H1 (cell line): ENCODE data around the gene HP1BP3. TPM values are rescaled to one million over a fixed set of nuclear protein-coding genes. Genes with fewer than 3 reads are reported as not detected.

Experiments
- CTCF ChIA-PET: fragments of 300-600 bp; sonication (Branson Sonifier 250); formaldehyde crosslinking; loops from one replicate; lab custom pipeline; 2021; ENCODE audit not compliant: partially characterized antibody; lab: Charles Lee
- POLR2A ChIA-PET: fragments of 300-600 bp; sonication (Branson Sonifier 250); formaldehyde crosslinking; loops from one replicate; lab custom pipeline; 2021; ENCODE audit warnings: inconsistent platforms; ENCODE audit not compliant: partially characterized antibody; lab: Charles Lee
- DNase-seq, 2 experiments: peaks; one replicate each; pipeline versions ENCODE4 v3.0.0 to v3.0.0-alpha.2; 2010 to 2022; ENCODE audit warnings: low spot score in 2 of 2, low read depth in 1 of 2, mixed read lengths in 1 of 2
- FAIRE-seq: peaks from 2 replicates; lab custom pipeline; 2011; peaks lifted over from hg19 to GRCh38; lab: Jason Lieb, UNC
- H2AFZ ChIP-seq: 2 replicates; pipeline ENCODE4 v1.8.1; 2012; ENCODE audit warnings: low read length, inconsistent platforms
- H2AK5ac ChIP-seq: 2 replicates; pipeline ENCODE4 v1.6.1; 2013; ENCODE audit warnings: low read depth, low read length
- H2BK120ac ChIP-seq: replicated peaks from 2 replicates; pipeline ENCODE3; 2013; ENCODE audit warnings: low read depth, low read length, inconsistent platforms
- H2BK12ac ChIP-seq: 2 replicates; pipeline ENCODE4 v1.6.1; 2013; ENCODE audit warnings: low read depth, low read length
- H2BK15ac ChIP-seq: 2 replicates; pipeline ENCODE4 v1.6.1; 2013; ENCODE audit warnings: low read length
- H2BK20ac ChIP-seq: 2 replicates; pipeline ENCODE4 v1.6.1; 2013; ENCODE audit warnings: low read length
- H2BK5ac ChIP-seq: 2 replicates; pipeline ENCODE4 v1.6.1; 2013; ENCODE audit warnings: low read depth, low read length
- H3K14ac ChIP-seq: 2 replicates; pipeline ENCODE4 v1.6.1; 2013; ENCODE audit warnings: inconsistent platforms; ENCODE audit not compliant: insufficient read length
- H3K18ac ChIP-seq: 2 replicates; pipeline ENCODE4 v1.6.1; 2013; ENCODE audit warnings: low read length; ENCODE audit errors: extremely low read depth
- H3K23ac ChIP-seq: 2 replicates; pipeline ENCODE4 v1.6.1; 2013; ENCODE audit warnings: inconsistent platforms; ENCODE audit not compliant: insufficient read length
- H3K23me2 ChIP-seq: 2 replicates; pipeline ENCODE4 v1.6.1; 2013; ENCODE audit warnings: low read depth, low read length
- H3K27ac ChIP-seq: 2 replicates; pipeline ENCODE4 v1.6.1; 2011; ENCODE audit warnings: low read depth, low read length, inconsistent platforms
- H3K27me3 ChIP-seq, 4 experiments: replicated peaks in 1 of 4; 1 replicate in 1 of 4; 2 replicates in 3 of 4; pipeline versions ENCODE4 v1.6.1 to v1.8.1; 2011 to 2013; ENCODE audit warnings: low read length in 3 of 4, mild to moderate bottlenecking in 3 of 4, inconsistent platforms in 2 of 4, mixed read lengths in 2 of 4, moderate library complexity in 1 of 4; ENCODE audit not compliant: control insufficient read depth in 3 of 4, insufficient read depth in 3 of 4; ENCODE audit errors: extremely low read depth in 1 of 4
- H3K36me3 ChIP-seq, 4 experiments: 2 replicates each; pipeline versions ENCODE4 v1.6.1 to v1.8.1; 2011 to 2013; ENCODE audit warnings: mild to moderate bottlenecking in 4 of 4, low read length in 3 of 4, moderate library complexity in 2 of 4, control low read depth in 1 of 4, inconsistent platforms in 1 of 4; ENCODE audit not compliant: insufficient read depth in 4 of 4, control insufficient read depth in 2 of 4
- H3K4ac ChIP-seq: replicated peaks from 2 replicates; pipeline ENCODE3; 2013; ENCODE audit warnings: low read length, low read depth, mixed read lengths, inconsistent platforms; ENCODE audit not compliant: insufficient read length
- H3K4me1 ChIP-seq, 4 experiments: replicated peaks in 1 of 4; 1 replicate in 1 of 4; 2 replicates in 3 of 4; pipeline versions ENCODE4 v1.6.1 to v1.8.1; 2011 to 2013; ENCODE audit warnings: low read length in 3 of 4, inconsistent platforms in 2 of 4, mixed read lengths in 1 of 4; ENCODE audit not compliant: insufficient read depth in 4 of 4, control insufficient read depth in 3 of 4
- H3K4me2 ChIP-seq, 2 experiments: 2 replicates each; pipeline versions ENCODE4 v1.6.1 to v1.8.1; 2011 to 2013; ENCODE audit warnings: low read depth in 2 of 2, low read length in 2 of 2, control low read depth in 1 of 2, inconsistent platforms in 1 of 2, mild to moderate bottlenecking in 1 of 2; ENCODE audit not compliant: insufficient read depth in 1 of 2
- H3K4me3 ChIP-seq, 4 experiments: fragments of 200-600, 300-600 bp in 1 of 4; sonication (generic), shearing (Covaris generic), sonication (Bioruptor Twin) in 1 of 4; 2 replicates each; pipeline versions ENCODE4 v1.5.1 to v1.8.1; 2011 to 2016; ENCODE audit warnings: low read length in 4 of 4, low read depth in 3 of 4, control low read depth in 2 of 4, inconsistent platforms in 2 of 4, mild to moderate bottlenecking in 2 of 4, mixed read lengths in 1 of 4, moderate library complexity in 1 of 4; ENCODE audit not compliant: insufficient read depth in 2 of 4; ENCODE audit errors: extremely low read depth in 1 of 4
- H3K56ac ChIP-seq: replicated peaks from 2 replicates; pipeline ENCODE3; 2013; ENCODE audit warnings: low read depth, mild to moderate bottlenecking, mixed read lengths, low read length, inconsistent platforms; ENCODE audit not compliant: insufficient read length
- H3K79me1 ChIP-seq: 2 replicates; pipeline ENCODE4 v1.6.1; 2013; ENCODE audit warnings: low read depth, low read length, control low read depth
- H3K79me2 ChIP-seq, 2 experiments: 2 replicates each; pipeline versions ENCODE4 v1.6.1 to v1.8.1; 2012 to 2013; ENCODE audit warnings: low read length in 2 of 2, mild to moderate bottlenecking in 2 of 2, inconsistent platforms in 1 of 2; ENCODE audit not compliant: insufficient read depth in 2 of 2, control insufficient read depth in 1 of 2
- H3K9ac ChIP-seq, 4 experiments: replicated peaks in 1 of 4; 1 replicate in 1 of 4; 2 replicates in 3 of 4; pipeline versions ENCODE4 v1.6.1 to v1.8.1; 2011 to 2013; ENCODE audit warnings: low read depth in 3 of 4, low read length in 3 of 4, control low read depth in 2 of 4, mild to moderate bottlenecking in 2 of 4, moderate library complexity in 2 of 4, inconsistent platforms in 1 of 4; ENCODE audit errors: extremely low read depth in 1 of 4
- H3K9me3 ChIP-seq, 2 experiments: 2 replicates each; pipeline versions ENCODE4 v1.6.1 to v1.8.1; 2012 to 2013; ENCODE audit warnings: mild to moderate bottlenecking in 2 of 2, moderate library complexity in 2 of 2, control low read depth in 1 of 2, inconsistent platforms in 1 of 2, low read depth in 1 of 2, low read length in 1 of 2, mixed read lengths in 1 of 2; ENCODE audit not compliant: insufficient read depth in 2 of 2
- H4K20me1 ChIP-seq, 2 experiments: replicated peaks in 1 of 2; 2 replicates each; pipeline versions ENCODE3 to v1.8.1; 2011 to 2013; ENCODE audit warnings: inconsistent platforms in 2 of 2, low read length in 2 of 2, mild to moderate bottlenecking in 1 of 2; ENCODE audit not compliant: insufficient read depth in 2 of 2, control insufficient read depth in 1 of 2
- H4K5ac ChIP-seq: 2 replicates; pipeline ENCODE4 v1.6.1; 2013; ENCODE audit warnings: low read length, low read depth, mixed read lengths, inconsistent platforms; ENCODE audit not compliant: insufficient read length
- H4K8ac ChIP-seq: 2 replicates; pipeline ENCODE4 v1.8.0; 2013; ENCODE audit warnings: mild to moderate bottlenecking, moderate library complexity, low read length, inconsistent platforms; ENCODE audit not compliant: insufficient read depth; ENCODE audit errors: extremely low read depth
- H4K91ac ChIP-seq: replicated peaks from 2 replicates; pipeline ENCODE3; 2013; ENCODE audit warnings: low read length, mixed read lengths, inconsistent platforms; ENCODE audit not compliant: insufficient read length
- BCL11A ChIP-seq, 2 experiments: IDR thresholded peaks; one replicate each; pipeline ENCODE4 v1.6.1; 2011; ENCODE audit warnings: low read depth in 2 of 2, low read length in 2 of 2, mild to moderate bottlenecking in 2 of 2
- CHD2 ChIP-seq: IDR thresholded peaks from 2 replicates; pipeline ENCODE4 v1.6.1; 2012; ENCODE audit warnings: low read length, improper control_type of control experiment
- HDAC2 ChIP-seq, 2 experiments: fragments of 300-600 bp in 1 of 2; sonication (generic) in 1 of 2; IDR thresholded peaks; 2 replicates each; pipeline ENCODE4 v1.6.1; 2011 to 2012; ENCODE audit warnings: low read depth in 2 of 2, low read length in 2 of 2, mild to moderate bottlenecking in 2 of 2, moderate library complexity in 2 of 2, borderline replicate concordance in 1 of 2, inconsistent platforms in 1 of 2
- PHF8 ChIP-seq: fragments of 200-600 bp; sonication (generic); conservative IDR thresholded peaks from 2 replicates; pipeline ENCODE4 v1.7.1; 2012; ENCODE audit warnings: low read depth, mild to moderate bottlenecking, inconsistent platforms, low read length, moderate library complexity
- POLR2A ChIP-seq, 2 experiments: IDR thresholded peaks; 1 replicate in 1 of 2; 2 replicates in 1 of 2; pipeline ENCODE4 v1.6.1; 2011; ENCODE audit warnings: low read depth in 2 of 2, low read length in 2 of 2, mild to moderate bottlenecking in 2 of 2; ENCODE audit errors: control extremely low read depth in 1 of 2
- POLR2AphosphoS5 ChIP-seq: IDR thresholded peaks from 2 replicates; pipeline ENCODE4 v1.6.1; 2011; ENCODE audit warnings: low read depth, low read length
- POU5F1 ChIP-seq: IDR thresholded peaks from 2 replicates; pipeline ENCODE4 v1.6.1; 2011; ENCODE audit warnings: low read depth, mild to moderate bottlenecking, low read length, moderate library complexity
- RFX5 ChIP-seq: IDR thresholded peaks from 2 replicates; pipeline ENCODE4 v1.6.1; 2011; ENCODE audit warnings: low read depth, low read length, improper control_type of control experiment, borderline replicate concordance
- RXRA ChIP-seq: IDR thresholded peaks from 2 replicates; pipeline ENCODE4 v1.6.1; 2011; ENCODE audit warnings: low read depth, mild to moderate bottlenecking, low read length, moderate library complexity; ENCODE audit not compliant: insufficient read depth
- SAP30 ChIP-seq: fragments of 300-600 bp; sonication (generic); IDR thresholded peaks from 2 replicates; pipeline ENCODE4 v1.7.1; 2012; ENCODE audit warnings: low read length, moderate library complexity, mild to moderate bottlenecking, inconsistent platforms; ENCODE audit not compliant: insufficient read depth, insufficient replicate concordance
- SP1 ChIP-seq: IDR thresholded peaks from 2 replicates; pipeline ENCODE4 v1.6.1; 2011; ENCODE audit warnings: low read depth, low read length
- SP2 ChIP-seq: IDR thresholded peaks from 2 replicates; pipeline ENCODE4 v1.6.1; 2012; ENCODE audit warnings: mild to moderate bottlenecking, low read length, inconsistent platforms
- TBP ChIP-seq: IDR thresholded peaks from 2 replicates; pipeline ENCODE4 v1.6.1; 2011; ENCODE audit warnings: low read depth, low read length, improper control_type of control experiment
- ZNF274 ChIP-seq: IDR thresholded peaks from 2 replicates; pipeline ENCODE4 v1.7.0; 2012; ENCODE audit warnings: low read length, borderline replicate concordance; ENCODE audit errors: extremely low read depth
- WGBS, 2 experiments: shearing (Covaris generic) in 1 of 2; methylation state at CpG; one replicate each; pipeline versions ENCODE4 v1.1.6 to v1.1.7; 2013 to 2015; ENCODE audit warnings: low lambda C conversion rate in 2 of 2, mixed read lengths in 2 of 2, inconsistent platforms in 1 of 2, low coverage in 1 of 2, missing lambda C conversion rate in 1 of 2; ENCODE audit not compliant: insufficient replicate concordance in 2 of 2, insufficient coverage in 1 of 2, insufficient read length in 1 of 2; ENCODE audit errors: extremely low coverage in 1 of 2, missing lambda C conversion rate in 1 of 2; 5-methylcytosine and 5-hydroxymethylcytosine counted together
- polyA plus RNA-seq, 7 experiments: library from polyadenylated mRNA; depleted of rRNA in 3 of 7; stranded (reverse) in 5 of 7; unstranded in 2 of 7; fragments of >200 nt in 5 of 7; fragments of 200-250 nt in 2 of 7; gene quantifications; 1 replicate in 5 of 7; 2 replicates in 1 of 7; 4 replicates in 1 of 7; pipeline versions ENCODE4 v1.2.1 to v1.2.3, GENCODE V29; 2011 to 2013; ENCODE audit warnings: missing spikeins in 2 of 7, mixed read lengths in 2 of 7
- total RNA-seq: library from RNA; stranded (reverse); fragmentation: NEBNext Ultra II Directional; extraction: Animal tissue kit (Norgen Biotek cat#: 25700); gene quantifications from 2 replicates; pipeline ENCODE4 v1.2.1, GENCODE V29; 2021

The HP1BP3 gene
- total and polyA plus RNA-seq, 2 of the 8 experiments (the other 6 are each of a cell fraction or from before 2014, with no cell fraction given) = 47.4 to 125 TPM

DNA sequence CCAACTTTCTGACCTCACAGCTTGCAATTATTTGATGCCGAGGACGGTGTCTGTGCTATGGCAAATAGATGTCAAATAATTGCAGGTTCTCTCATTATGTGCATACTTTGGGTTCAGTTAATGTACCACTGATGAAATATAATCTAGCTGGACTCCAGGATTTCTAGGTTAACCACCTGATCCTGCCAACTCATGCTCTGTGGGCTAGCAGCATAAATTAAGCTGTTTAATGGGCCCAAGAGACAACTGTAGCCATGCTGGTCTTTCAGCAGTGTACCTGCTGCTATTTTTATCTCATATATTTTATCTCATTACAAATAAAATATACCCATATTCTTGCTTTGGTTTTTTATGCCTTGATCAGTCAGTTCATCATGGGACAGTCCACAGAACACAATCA lies 43.3 kb upstream of the HP1BP3 start:
- H2AFZ ChIP-seq = no peak overlapping the region
- H3K4me3 ChIP-seq = no peak overlapping the region
- H3K56ac ChIP-seq = no peak overlapping the region
- TF ChIP-seq ZNF274 (no peak), PHF8 (no peak), HDAC2 (IDR thresholded peaks at IDR 0.05; ENCODE audit: borderline replicate concordance in 1 of 2, low read depth in 2 of 2, low read length in 2 of 2) (no peak), BCL11A (IDR thresholded peaks at IDR 0.05; ENCODE audit: low read depth in 2 of 2, low read length in 2 of 2) (no peak), SP1 (no peak), POLR2A (IDR thresholded peaks at IDR 0.05; ENCODE audit: control extremely low read depth in 1 of 2, low read depth in 2 of 2, low read length in 2 of 2) (no peak), TBP (no peak), SP2 (no peak), SAP30 (no peak), RXRA (no peak), POU5F1 (no peak), RFX5 (no peak), POLR2AphosphoS5 (no peak), CHD2 (no peak)
- H3K4me2 ChIP-seq = no peak overlapping the region
- no peak overlapping the region for H2BK5ac ChIP-seq
- no peaks in the 10 kb centered on the region for H3K4me1 ChIP-seq
- H3K23ac ChIP-seq = no peak overlapping the region
- no peak overlapping the region for H4K91ac ChIP-seq
- H3K23me2 ChIP-seq = no peaks in the 10 kb centered on the region
- H3K79me1 ChIP-seq = no peaks in the 10 kb centered on the region
- H3K79me2 ChIP-seq = no peaks in the 10 kb centered on the region
- H2AK5ac ChIP-seq = no peak overlapping the region
- DNase-seq = no peak
- no peak overlapping the region for H2BK15ac ChIP-seq
- no peak overlapping the region for H2BK20ac ChIP-seq
- H4K8ac ChIP-seq = no peak overlapping the region
- ChIA-PET CTCF (interaction anchor here (0.6 to 1.4 kb wide), 5 partner anchors 21 to 400 kb away, joined by 3 to 6 read pairs (median 3); no protein-coding TSS in a partner anchor), POLR2A (interaction anchor here (1.5 kb wide), 1 partner anchor 44 kb away, joined by 4 read pairs; the partner anchor contains the start of gene HP1BP3)
- no peak overlapping the region for H2BK120ac ChIP-seq
- H3K18ac ChIP-seq = no peak overlapping the region
- H3K27ac ChIP-seq = no peak overlapping the region
- H2BK12ac ChIP-seq = no peak overlapping the region
- no peaks in the 10 kb centered on the region for H4K20me1 ChIP-seq
- H3K9ac ChIP-seq = no peak overlapping the region
- peaks cover 0 to 15% (median 6%) of the 10 kb centered on the region in 4 experiments; a peak in 5 of 8 replicates for H3K36me3 ChIP-seq
- H3K14ac ChIP-seq = no peak overlapping the region
- H3K4ac ChIP-seq = no peak overlapping the region
- H3K27me3 ChIP-seq = no peaks in the 10 kb centered on the region
- WGBS, 2 experiments = 98% methylated on average over 2 of the region's 2 CpGs; no CpG with 5 or more reads in 1 of the 2 experiments
- no peaks in the 10 kb centered on the region for H3K9me3 ChIP-seq
- no peak for FAIRE-seq
- no peak overlapping the region for H4K5ac ChIP-seq
